Heart left ventricle (tissue), 16 donors: ENCODE measurements around the gene BCL2L1. TPM values are rescaled to one million over a fixed set of nuclear protein-coding genes. Genes with fewer than 3 reads are reported as not detected.

ENCODE experiments used
- ATAC-seq, 4 donors: fragments of 200-7000 bp; cut with Tn5 transposase; one replicate each; pipeline ENCODE4 v1.9.1; 2020 to 2022; ENCODE audit warnings: moderate library complexity in 4 of 4, mild to moderate bottlenecking in 3 of 4, moderate number of reproducible peaks in 1 of 4
- DNase-seq, 5 donors: peaks; one replicate each; pipeline ENCODE4 v3.0.0-alpha.2; 2020
- H3K27ac ChIP-seq, 12 donors: fragments of 200-600 bp; sonication (generic) in 4 of 12; one replicate each; pipeline versions ENCODE4 v1.5.0 to v1.8.0; 2016 to 2022; ENCODE audit warnings: mild to moderate bottlenecking in 2 of 12
- H3K27me3 ChIP-seq, 9 donors: fragments of 200-600 bp; sonication (generic) in 2 of 9; one replicate each; pipeline versions ENCODE4 v1.5.1 to v1.8.0; 2016 to 2022; ENCODE audit warnings: mild to moderate bottlenecking in 3 of 9
- H3K36me3 ChIP-seq, 9 donors: fragments of 200-600 bp; sonication (generic) in 2 of 9; one replicate each; pipeline versions ENCODE4 v1.5.0 to v1.8.0; 2018 to 2022; ENCODE audit warnings: mild to moderate bottlenecking in 2 of 9
- H3K4me1 ChIP-seq, 12 donors: fragments of 200-600 bp; sonication (generic) in 4 of 12; one replicate each; pipeline versions ENCODE4 v1.5.0 to v1.8.0; 2016 to 2022; ENCODE audit warnings: mild to moderate bottlenecking in 3 of 12
- H3K4me3 ChIP-seq, 12 donors: fragments of 200-600 bp; sonication (generic) in 4 of 12; one replicate each; pipeline versions ENCODE4 v1.5.0 to v1.8.0; 2017 to 2022; ENCODE audit warnings: mild to moderate bottlenecking in 9 of 12, moderate library complexity in 4 of 12
- H3K9me3 ChIP-seq, 12 donors: fragments of 200-600 bp; sonication (generic) in 4 of 12; one replicate each; pipeline versions ENCODE4 v1.5.0 to v1.8.0; 2016 to 2022; ENCODE audit warnings: mild to moderate bottlenecking in 1 of 12
- POLR2A ChIP-seq, 2 donors: fragments of 450-650 bp; IDR thresholded peaks; one replicate each; pipeline ENCODE4 v1.6.1; 2017; ENCODE audit warnings: antibody characterized with exemption in 2 of 2, mild to moderate bottlenecking in 2 of 2, moderate library complexity in 2 of 2
- WGBS, 4 donors: extraction: QIAGEN DNeasy Blood & Tissue Kit in 2 of 4; methylation state at CpG; one replicate each; pipeline versions ENCODE4 v1.1.5 to v1.1.7; 2013 to 2018; 5-methylcytosine and 5-hydroxymethylcytosine counted together
- intact Hi-C, 10 donors: fragments of 100-400 bp; cut with DNase I; formaldehyde crosslinking; loops; one replicate each; pipeline versions ENCODE4 v1.11.1 to v1.14.2; 2022
- polyA plus RNA-seq, 2 donors: library from polyadenylated mRNA; stranded (reverse); fragments of 200-250 nt; gene quantifications; one replicate each; pipeline ENCODE4 v1.2.3, GENCODE V29; 2013
- total RNA-seq, 9 donors: library from RNA; depleted of rRNA in 2 of 9; stranded (reverse); fragments of >200 nt in 2 of 9; fragmentation: NEBNext Ultra II Directional in 3 of 9; extraction: Animal tissue kit (Norgen Biotek cat#: 25700) in 3 of 9; gene quantifications; one replicate each; pipeline versions ENCODE4 v1.1.0 to v1.2.4, GENCODE V29; 2016 to 2023
- TF ChIP-seq, protein P1 (sequence below), 12 donors: fragments of 200-600 bp; sonication (generic) in 4 of 12; IDR thresholded peaks; one replicate each; pipeline versions ENCODE4 v1.5.0 to v1.8.0; 2018 to 2022; ENCODE audit warnings: antibody characterized with exemption in 12 of 12, mild to moderate bottlenecking in 5 of 12
- donor health status: ischemic (EF 13 %, LVEDD 7.1; RV severe dilation, severe dysfunction).
- donor health status: healthy with polysubstance abuse.
- donor health status: DM: no; HTN: yes; CAD: no.
- donor health status: DM: no; HTN: no; CAD: no.
- donor health status: ischemic (EF 25% LVEDD 6.9; RV normal size, moderate dysfunction).
- donor health status: ischemic (EF 25% LVEDD 5.7; RV mildly dilated, moderate dysfunction).
- donor health status: healthy.
- donor health status: DM: yes; HTN: yes; CAD: no.
- donor health status: ischemic (EF 35%, LVEDD 5.7; RV mildly dilated, moderate dysfunction).
- donor health status: nonischemic (EF 11% LVEDD 7.7; RV severe dilation, severe dysfunction).
- donor health status: DM: yes; HTN: yes; CAD: no.
- donor health status: PGD.
- donor health status: ischemic (EF 29% LVEDD 5.4; RV normal size, mild dysfunction).
- donor health status: nonischemic (EF 23%, LVEDD 6.1; RV moderate dilation, normal function).

Gene BCL2L1
- total and polyA plus RNA-seq, 11 donors, result 32.2 to 217 (median 62.6) TPM

DNA sequence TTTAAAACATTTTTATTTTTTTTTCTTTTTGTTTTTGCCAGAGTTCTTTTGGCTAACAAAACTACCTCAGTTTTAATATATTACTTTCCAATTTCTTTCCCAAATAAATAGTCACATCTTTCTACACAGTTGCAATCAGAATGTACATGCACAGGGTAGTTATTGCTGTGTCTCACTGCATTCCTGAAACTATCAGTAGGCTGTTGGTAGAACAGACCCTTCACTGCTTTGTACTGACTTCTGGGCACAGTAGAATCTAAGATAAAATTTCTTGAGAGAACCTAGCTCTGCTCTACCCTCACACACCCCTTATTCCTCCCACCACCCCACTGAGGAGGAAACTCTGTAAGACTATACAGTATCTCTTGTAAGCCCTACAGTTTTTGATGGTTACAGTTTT is 36.3 kb upstream of the BCL2L1 start:
- Histone ChIP-seq H3K27me3 (no peaks in the 10 kb centered on the region), H3K36me3 (peaks cover 0 to 11% (median 0%) of the 10 kb centered on the region in 9 donors), H3K9me3 (no peaks in the 10 kb centered on the region), H3K4me3 (no peak overlapping the region), H3K4me1 (no peaks in the 10 kb centered on the region), H3K27ac (no peak overlapping the region)
- intact Hi-C loops, result no loop called here
- no peak for DNase-seq
- ATAC-seq, result no peak
- TF ChIP-seq POLR2A (IDR thresholded peaks at IDR 0.05), result no peak
- TF ChIP-seq, protein P1, sequence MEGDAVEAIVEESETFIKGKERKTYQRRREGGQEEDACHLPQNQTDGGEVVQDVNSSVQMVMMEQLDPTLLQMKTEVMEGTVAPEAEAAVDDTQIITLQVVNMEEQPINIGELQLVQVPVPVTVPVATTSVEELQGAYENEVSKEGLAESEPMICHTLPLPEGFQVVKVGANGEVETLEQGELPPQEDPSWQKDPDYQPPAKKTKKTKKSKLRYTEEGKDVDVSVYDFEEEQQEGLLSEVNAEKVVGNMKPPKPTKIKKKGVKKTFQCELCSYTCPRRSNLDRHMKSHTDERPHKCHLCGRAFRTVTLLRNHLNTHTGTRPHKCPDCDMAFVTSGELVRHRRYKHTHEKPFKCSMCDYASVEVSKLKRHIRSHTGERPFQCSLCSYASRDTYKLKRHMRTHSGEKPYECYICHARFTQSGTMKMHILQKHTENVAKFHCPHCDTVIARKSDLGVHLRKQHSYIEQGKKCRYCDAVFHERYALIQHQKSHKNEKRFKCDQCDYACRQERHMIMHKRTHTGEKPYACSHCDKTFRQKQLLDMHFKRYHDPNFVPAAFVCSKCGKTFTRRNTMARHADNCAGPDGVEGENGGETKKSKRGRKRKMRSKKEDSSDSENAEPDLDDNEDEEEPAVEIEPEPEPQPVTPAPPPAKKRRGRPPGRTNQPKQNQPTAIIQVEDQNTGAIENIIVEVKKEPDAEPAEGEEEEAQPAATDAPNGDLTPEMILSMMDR (IDR thresholded peaks at IDR 0.05), result no peak

DNA sequence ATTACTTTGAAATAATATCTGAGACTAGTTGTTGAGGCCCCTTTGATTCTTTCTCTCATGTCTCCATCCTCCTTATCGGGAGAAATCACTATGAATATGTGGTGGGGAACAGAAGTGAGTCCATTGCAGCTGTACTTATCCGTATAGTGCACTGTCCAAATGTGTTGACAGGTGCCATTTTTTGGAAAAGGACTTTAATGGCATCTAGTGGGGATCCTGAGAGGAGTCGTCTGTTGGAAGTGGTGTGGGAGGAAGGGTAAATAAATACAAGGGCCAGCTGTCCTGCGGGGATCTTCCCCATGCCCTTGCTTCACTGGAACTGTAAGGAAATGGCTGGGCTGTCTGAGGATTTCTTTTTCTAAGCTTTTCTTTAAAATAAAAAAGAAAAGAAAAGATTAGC is 35.9 kb upstream of the BCL2L1 start:
- no peak for ATAC-seq
- no peak overlapping the region for H3K4me3 ChIP-seq
- no peak overlapping the region for H3K27ac ChIP-seq
- no peaks in the 10 kb centered on the region for H3K27me3 ChIP-seq
- H3K4me1 ChIP-seq, result no peaks in the 10 kb centered on the region
- TF ChIP-seq POLR2A (IDR thresholded peaks at IDR 0.05), result no peak
- TF ChIP-seq, protein P1 (IDR thresholded peaks at IDR 0.05), result no peak
- no peak for DNase-seq
- H3K9me3 ChIP-seq, result no peaks in the 10 kb centered on the region
- intact Hi-C loops, result no loop called here
- peaks cover 0 to 11% (median 0%) of the 10 kb centered on the region in 9 donors for H3K36me3 ChIP-seq
- 57 to 71% (median 62%) methylated on average over 4 of the region's 4 CpGs for WGBS, 4 donors

DNA sequence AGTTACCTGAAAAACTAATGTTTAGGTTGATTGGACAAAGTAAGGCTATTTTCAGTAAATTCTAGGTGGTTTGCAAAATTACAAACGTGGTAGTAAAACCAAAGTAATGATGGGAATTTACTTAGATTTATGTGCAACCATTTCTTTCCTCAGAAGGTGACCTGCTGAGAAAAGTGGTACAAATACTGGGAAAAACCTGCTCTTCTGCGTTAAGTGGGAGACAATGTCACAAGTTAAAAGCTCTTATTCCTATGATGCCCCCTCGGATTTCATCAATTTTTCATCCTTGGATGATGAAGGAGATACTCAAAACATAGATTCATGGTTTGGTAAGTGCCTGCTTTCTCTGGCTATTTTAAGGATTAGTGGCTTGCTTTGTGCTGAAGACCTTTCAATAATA is 34.6 kb upstream of the BCL2L1 start:
- Histone ChIP-seq H3K9me3 (no peaks in the 10 kb centered on the region), H3K4me3 (no peak overlapping the region), H3K27ac (no peak overlapping the region), H3K36me3 (peaks cover 0 to 11% (median 0%) of the 10 kb centered on the region in 9 donors), H3K4me1 (no peaks in the 10 kb centered on the region), H3K27me3 (no peaks in the 10 kb centered on the region)
- ATAC-seq (no peak), DNase-seq (no peak)
- intact Hi-C loops, result no loop called here
- no peak for TF ChIP-seq POLR2A (IDR thresholded peaks at IDR 0.05)
- 92 to 94% (median 93%) methylated on average over 3 of the region's 3 CpGs for WGBS, 4 donors

DNA sequence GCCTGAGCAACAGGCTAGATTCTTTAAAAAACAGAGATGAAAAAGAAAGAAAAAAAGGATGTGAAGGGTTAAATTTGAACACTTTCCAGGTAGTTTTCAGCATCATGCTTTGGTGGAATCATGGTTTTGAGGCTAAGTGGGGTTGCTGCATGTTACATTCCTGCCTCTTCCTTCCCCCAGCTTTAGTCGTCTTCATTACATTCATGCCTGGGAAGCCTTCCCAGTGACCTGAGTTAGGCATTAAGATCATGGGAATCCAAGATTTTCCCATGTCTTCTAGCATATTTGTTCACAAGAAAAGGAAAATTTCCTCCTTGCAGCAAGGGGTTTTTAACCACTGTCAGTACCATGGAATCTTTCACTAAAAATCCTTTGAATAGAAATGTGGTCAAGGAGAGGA is 28.5 kb upstream of the BCL2L1 start:
- Histone ChIP-seq H3K36me3 (no peaks in the 10 kb centered on the region), H3K27ac (peak overlapping the region in 5 of 12 donors; percentile 8 to 70 (median 62)), H3K27me3 (no peaks in the 10 kb centered on the region), H3K4me1 (peaks cover 0 to 12% (median 0%) of the 10 kb centered on the region in 12 donors), H3K4me3 (no peak overlapping the region), H3K9me3 (no peaks in the 10 kb centered on the region)
- ATAC-seq (peak in 1 of 4 donors; percentile 56), DNase-seq (no peak)
- intact Hi-C loops, result no loop called here
- 54 to 74% (median 56%) methylated on average over 1 of the region's 1 CpG for WGBS, 4 donors
- no peak for TF ChIP-seq POLR2A (IDR thresholded peaks at IDR 0.05)
- TF ChIP-seq, protein P1 (IDR thresholded peaks at IDR 0.05), result no peak

DNA sequence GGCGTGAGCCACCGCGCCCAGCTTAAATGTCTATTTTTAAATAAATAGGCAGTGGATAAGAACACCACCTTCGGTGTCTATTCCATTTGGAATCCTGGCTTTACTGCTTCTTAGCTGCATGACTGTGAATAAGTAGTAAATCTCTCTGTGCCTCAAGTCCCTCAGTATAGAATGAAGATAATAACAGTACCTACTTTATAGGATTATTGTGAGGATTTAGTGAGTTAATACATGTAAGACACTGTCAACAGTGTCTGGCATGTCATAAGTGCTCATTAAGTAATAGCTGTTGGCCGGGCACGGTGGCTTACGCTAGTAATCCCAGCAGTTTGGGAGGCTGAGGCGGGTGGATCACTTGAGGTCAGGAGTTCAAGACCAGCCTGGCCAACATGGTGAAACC is 26.6 kb upstream of the BCL2L1 start:
- peaks cover 0 to 14% (median 0%) of the 10 kb centered on the region in 12 donors for H3K4me1 ChIP-seq
- no peak overlapping the region for H3K27ac ChIP-seq
- 95 to 98% (median 96%) methylated on average over 8 of the region's 8 CpGs for WGBS, 4 donors
- ATAC-seq (no peak), DNase-seq (no peak)
- no peaks in the 10 kb centered on the region for H3K27me3 ChIP-seq
- no peaks in the 10 kb centered on the region for H3K36me3 ChIP-seq
- TF ChIP-seq POLR2A (IDR thresholded peaks at IDR 0.05), result no peak
- TF ChIP-seq, protein P1 (IDR thresholded peaks at IDR 0.05), result no peak
- intact Hi-C loops, result no loop called here
- H3K9me3 ChIP-seq, result no peaks in the 10 kb centered on the region
- no peak overlapping the region for H3K4me3 ChIP-seq
